Astrocyte of the hippocampus (primary cell): ENCODE data around the gene SCTR.
A peak's percentile ranks its signal among the peaks of the same experiment; 100 is the strongest.

Experiments used
- DNase-seq: peaks from one replicate; pipeline ENCODE4 v3.0.0; 2011; ENCODE audit warnings: low read depth, low spot score

Gene SCTR

GRCh38 chr2:119431155-119431975 lies 92.9 kb downstream of the SCTR start, which contains the start of gene TMEM37:
Gene TMEM37, plus strand, starts transcription at chr2:119431854. Its CDS starts 50 bp downstream, at chr2:119431904.
- DNase-seq, result peak; percentile 90

- DNase-seq, result no peak
Observed at GRCh38 chr2:119430023-119430498, 94.2 kb downstream of the SCTR start.

GRCh38 chr2:119429225-119429981 lies 94.9 kb downstream of the SCTR start:
- no peak for DNase-seq

DNA sequence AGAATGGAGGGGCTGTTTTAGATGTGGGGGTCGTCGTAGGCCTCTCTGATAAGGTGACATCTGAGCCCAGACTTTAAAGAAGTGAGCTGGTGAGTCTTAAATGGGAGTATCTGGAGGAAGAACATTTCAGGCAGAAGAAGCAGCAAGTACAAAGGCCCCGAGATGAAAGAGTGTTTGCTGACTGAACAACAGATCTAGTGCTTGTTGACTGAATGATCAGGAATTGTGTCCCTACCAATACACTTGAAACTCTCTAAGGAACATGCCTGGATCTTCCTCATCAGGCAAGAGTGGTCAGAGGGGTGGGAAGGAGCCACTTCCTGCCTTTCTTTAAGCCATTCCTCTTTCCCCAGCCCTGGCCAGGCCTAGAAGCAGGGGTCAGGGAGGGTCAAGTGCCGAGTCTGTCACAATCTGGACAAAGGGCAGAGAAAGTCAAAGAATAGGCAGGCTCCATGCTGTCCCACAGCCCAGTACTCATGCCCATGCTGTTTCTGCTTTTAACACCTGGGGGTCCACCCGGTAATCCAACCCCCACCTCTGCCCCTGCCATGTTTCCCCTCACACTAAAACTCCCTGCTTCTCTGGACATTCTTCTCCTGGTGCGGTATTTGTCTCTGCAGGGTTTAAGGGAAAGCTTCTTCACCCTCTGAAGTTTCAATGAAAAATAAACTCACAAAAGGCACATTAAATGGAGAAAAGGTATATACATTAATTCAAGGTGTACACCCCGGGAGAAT lies 95.6 kb downstream of the SCTR start:
- no peak for DNase-seq

DNA sequence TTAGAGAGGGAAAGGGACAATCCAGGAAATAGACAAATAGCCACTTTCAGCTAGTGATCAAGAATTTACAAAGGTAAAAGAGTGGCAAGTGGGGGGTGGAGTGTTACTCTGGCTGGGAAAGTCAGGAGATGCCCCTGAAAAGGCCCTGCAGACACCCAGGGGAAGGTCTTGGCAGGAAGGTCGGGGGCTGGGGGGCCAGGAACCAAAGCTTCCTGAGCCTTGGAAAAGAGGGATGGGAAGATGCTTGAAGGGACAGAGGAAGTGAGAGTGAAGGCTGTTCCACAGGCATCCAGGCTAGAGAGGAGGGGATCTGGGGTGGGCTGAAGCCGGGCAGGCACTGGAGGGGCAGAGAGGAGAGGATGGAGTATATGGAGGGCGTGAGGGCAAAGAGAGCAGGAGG lies 96.5 kb downstream of the SCTR start:
- DNase-seq, result no peak

DNA sequence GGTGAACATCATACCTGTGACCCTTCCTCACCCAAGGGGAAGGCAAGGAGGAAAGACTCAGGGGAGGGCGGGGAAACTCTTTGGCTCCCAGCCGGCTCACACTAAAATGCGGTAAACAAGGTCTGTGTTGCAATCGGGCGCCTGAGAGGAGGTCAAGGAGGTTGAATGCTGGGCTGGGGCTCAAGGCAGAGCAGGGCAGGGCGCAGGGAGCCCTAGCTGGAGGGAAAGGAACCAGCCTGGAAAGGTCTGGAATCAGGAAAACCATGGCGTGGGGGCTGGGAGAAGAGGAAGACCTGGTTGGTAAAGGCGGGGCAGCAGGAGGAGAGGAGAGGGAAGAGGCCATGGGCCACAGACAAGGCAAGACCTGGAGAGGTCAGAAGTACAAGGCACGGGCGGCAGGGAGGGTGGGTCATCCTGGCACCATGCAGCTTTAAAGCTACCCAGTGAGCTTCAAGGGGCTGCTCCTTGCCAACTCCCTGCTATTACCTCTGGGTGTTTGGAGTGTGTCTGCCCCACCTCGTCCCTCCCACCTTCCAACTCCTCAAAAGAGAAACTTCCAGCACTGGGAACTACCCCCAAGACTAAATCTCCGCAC lies 97.4 kb downstream of the SCTR start:
- DNase-seq, result no peak

- DNase-seq, result no peak
Observed at GRCh38 chr2:119426396-119426675, 97.9 kb downstream of the SCTR start.

DNA sequence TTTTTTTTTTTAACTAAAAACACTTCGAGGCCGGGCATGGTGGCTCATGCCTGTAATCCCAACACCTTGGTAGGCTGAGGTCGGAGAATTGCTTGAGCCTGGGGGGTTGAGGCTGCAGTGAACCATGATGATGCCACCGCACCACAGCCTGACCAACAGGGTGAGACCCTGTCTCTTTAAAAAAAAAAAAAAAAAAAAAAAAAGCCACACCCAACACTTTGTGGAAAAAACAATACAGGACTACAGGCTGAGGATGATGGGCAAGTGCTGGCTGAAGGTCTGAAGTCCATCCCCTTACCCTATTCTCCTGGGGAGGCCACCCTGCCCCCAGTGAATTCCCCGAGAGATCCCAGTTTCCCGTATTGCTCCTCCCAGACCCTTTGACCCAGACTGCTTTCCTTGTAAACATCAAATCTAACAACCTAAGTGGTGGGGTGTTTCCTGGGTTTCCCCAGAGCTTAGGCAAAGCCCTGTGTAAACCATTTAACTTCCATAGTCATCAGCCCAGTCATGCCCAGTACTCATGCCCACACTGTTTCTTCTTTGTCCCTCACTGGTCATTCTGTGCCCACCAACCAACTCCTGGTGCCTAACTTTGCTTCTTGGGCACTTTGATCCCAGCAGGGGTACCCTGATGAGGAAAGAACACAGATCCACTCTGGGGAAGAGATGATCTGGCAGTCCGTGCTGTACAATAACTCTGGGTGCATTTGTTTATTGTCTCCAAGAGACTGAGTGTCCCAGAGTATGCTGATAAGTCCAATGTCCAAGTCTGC lies 98.5 kb downstream of the SCTR start:
- no peak for DNase-seq

GRCh38 chr2:119425119-119425405 lies 99.2 kb downstream of the SCTR start:
- no peak for DNase-seq

DNA sequence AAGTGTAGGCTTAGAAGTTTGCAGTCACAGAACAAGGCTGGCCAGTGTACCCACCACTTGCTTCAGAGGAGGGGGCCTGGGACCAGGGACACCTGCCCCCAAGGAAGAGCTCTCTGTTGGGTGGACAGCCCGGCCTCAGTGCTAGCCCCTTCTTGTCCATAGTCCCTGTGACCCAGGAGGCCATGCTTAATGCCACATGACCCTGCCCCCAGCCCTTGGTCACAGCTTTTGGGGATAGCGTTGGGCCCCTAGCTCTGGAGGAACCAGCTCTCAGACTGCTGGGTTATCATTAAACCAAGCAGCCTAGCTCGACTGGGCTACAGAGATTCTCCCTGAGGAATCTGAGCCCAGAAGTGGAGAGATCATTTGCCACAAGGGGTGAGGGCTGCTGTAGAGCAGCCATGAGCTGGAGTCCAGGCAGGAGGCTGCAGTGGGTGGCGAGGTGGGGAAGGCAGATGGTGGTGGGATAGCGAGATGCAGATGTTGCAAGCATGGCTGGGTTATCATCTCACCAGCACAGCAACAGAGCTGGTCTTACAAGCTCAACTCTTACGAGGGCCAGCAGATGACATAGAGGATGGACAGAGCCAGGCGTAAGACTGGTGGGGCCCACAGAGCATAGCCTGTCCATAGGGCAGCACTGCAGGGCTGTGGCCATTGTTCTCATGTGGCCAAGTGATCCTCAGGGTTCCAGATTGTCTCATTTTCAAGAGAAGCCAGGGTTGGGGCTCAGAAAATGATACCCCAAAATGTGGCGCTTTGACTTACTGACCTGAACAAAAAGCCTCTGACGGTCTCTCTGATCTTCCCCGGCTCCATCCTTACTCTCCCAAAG lies 99.8 kb downstream of the SCTR start:
- DNase-seq, result no peak

- DNase-seq, result no peak
Observed at GRCh38 chr2:119423811-119424210, 100.5 kb downstream of the SCTR start.

GRCh38 chr2:119423108-119423444 lies 101.2 kb downstream of the SCTR start:
- no peak for DNase-seq

- DNase-seq, result no peak
Observed at GRCh38 chr2:119422360-119423107, 101.7 kb downstream of the SCTR start.

DNA sequence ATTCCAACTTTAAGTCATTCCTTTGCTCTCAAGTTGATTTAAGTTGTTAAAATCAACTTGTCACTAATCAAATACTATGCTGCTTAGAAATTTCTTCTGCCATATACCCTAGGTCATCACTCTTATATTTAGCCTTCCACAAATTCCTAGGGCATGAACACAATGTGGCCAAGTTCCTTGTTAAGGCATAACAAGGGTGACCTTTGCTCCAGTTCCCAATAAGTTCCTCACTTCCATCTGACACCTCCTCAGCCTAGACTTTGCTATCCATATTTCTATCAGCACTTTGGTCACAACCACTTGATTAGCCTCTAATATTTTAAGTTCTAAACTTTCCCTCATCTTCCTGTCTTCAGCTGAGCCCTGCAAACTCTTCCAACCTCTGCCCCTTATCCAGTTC lies 102.5 kb downstream of the SCTR start:
- no peak for DNase-seq

GRCh38 chr2:119421304-119421703 lies 103.0 kb downstream of the SCTR start:
- no peak for DNase-seq

- DNase-seq, result no peak
Observed at GRCh38 chr2:119419803-119420508, 104.3 kb downstream of the SCTR start.

GRCh38 chr2:119419065-119419464 lies 105.2 kb downstream of the SCTR start:
- DNase-seq, result no peak

- DNase-seq, result no peak
Observed at GRCh38 chr2:119417908-119418307, 106.4 kb downstream of the SCTR start.

- no peak for DNase-seq
Observed at GRCh38 chr2:119416299-119416923, 107.9 kb downstream of the SCTR start.
